ENCODE data around the gene FGF11. TPM values are rescaled to one million over a fixed set of nuclear protein-coding genes. Genes with fewer than 3 reads are reported as not detected.

FGF11 gene
- total and polyA plus RNA-seq, 2 of the 13 experiments (the other 11 are each of a cell fraction or from before 2014, with no cell fraction given): 0.20 to 7.6 TPM

GRCh38 chr17:7484919-7485377, 45.6 kb downstream of the FGF11 start (continued):
- TF ChIP-seq ZBTB40 (IDR thresholded peaks at IDR 0.05): no peak
- TF ChIP-seq ZBTB40 (CRISPR knock-in tag; IDR thresholded peaks at IDR 0.05): no peak
- no peak for TF ChIP-seq ZMAT5 (CRISPR knock-in tag; IDR thresholded peaks at IDR 0.05; ENCODE audit: borderline replicate concordance, low read depth)
- TF ChIP-seq ZNF230 (CRISPR knock-in tag; IDR thresholded peaks at IDR 0.05): 0 out of 2 replicates have a peak, but pooled peaks have one; percentile 13
- peak; percentile 63; the same call in 1 of the 2 replicates for TF ChIP-seq ZNF784 (CRISPR knock-in tag; IDR thresholded peaks at IDR 0.05; ENCODE audit: borderline replicate concordance)
- TF ChIP-seq IRX3 (CRISPR knock-in tag; IDR thresholded peaks at IDR 0.05; ENCODE audit: borderline replicate concordance, low read depth): no peak
- TF ChIP-seq ZNF501 (CRISPR knock-in tag; IDR thresholded peaks at IDR 0.05): no peak
- 0 out of 2 replicates have a peak, but pooled peaks have one; percentile 10 for TF ChIP-seq SOX5 (CRISPR knock-in tag; IDR thresholded peaks at IDR 0.05; ENCODE audit: borderline replicate concordance)
- no peak for TF ChIP-seq XBP1 (CRISPR knock-in tag; IDR thresholded peaks at IDR 0.05)
- no peak for TF ChIP-seq SOX6 (IDR thresholded peaks at IDR 0.05)
- TF ChIP-seq SOX6 (CRISPR knock-in tag; IDR thresholded peaks at IDR 0.05): peak; percentile 0
- TF ChIP-seq ZNF580 (CRISPR knock-in tag; IDR thresholded peaks at IDR 0.05; ENCODE audit: borderline replicate concordance, low read depth): no peak
- 0 out of 2 replicates have a peak, but pooled peaks have one; percentile 8 for TF ChIP-seq ZFP91 (CRISPR knock-in tag; IDR thresholded peaks at IDR 0.05; ENCODE audit: borderline replicate concordance)
- no peak for TF ChIP-seq KAT7 (CRISPR knock-in tag; IDR thresholded peaks at IDR 0.05; ENCODE audit: borderline replicate concordance)
- peak; percentile 63 for TF ChIP-seq RAD21 (CRISPR knock-in tag; IDR thresholded peaks at IDR 0.05)
- TF ChIP-seq ASH2L (IDR thresholded peaks at IDR 0.05; ENCODE audit: insufficient read length, low read depth, low read length): no peak
- no peak for TF ChIP-seq NCOA2 (CRISPR knock-in tag; IDR thresholded peaks at IDR 0.05)
- TF ChIP-seq ZSCAN30 (CRISPR knock-in tag; IDR thresholded peaks at IDR 0.05): 0 out of 2 replicates have a peak, but pooled peaks have one; percentile 40
- TF ChIP-seq FOSL1 (CRISPR knock-in tag; IDR thresholded peaks at IDR 0.05; ENCODE audit: borderline replicate concordance): no peak

Measured in HepG2 (cell line).